K562 (cell line): ENCODE data around the gene CCDC73. TPM values are rescaled to one million over a fixed set of nuclear protein-coding genes. Genes with fewer than 3 reads are reported as not detected.

ENCODE experiments used
- ATAC-seq: fragments of 200-7000 bp; cut with Tn5 transposase; 3 replicates; pipeline ENCODE4 v1.9.1; 2020; ENCODE audit warnings: moderate library complexity
- BruUV-seq: library from RNA; stranded (reverse); fragments of 400-500 nt; replicated peaks from 2 replicates; lab custom pipeline; 2021; lab: Mats Ljungman, UMichigan
- CTCF ChIA-PET: fragments of 300-600 bp; formaldehyde crosslinking; extraction: SDS; loops from one replicate; lab custom pipeline; 2021; ENCODE audit warnings: low intra/inter-chr PET ratio; lab: Yijun Ruan, JAX
- POLR2A ChIA-PET: fragments of 300-600, 350-650 bp; sonication (Branson Sonifier 250); formaldehyde crosslinking; extraction: SDS; loops from one replicate; lab custom pipeline; 2021; ENCODE audit warnings: antibody characterized with exemption, inconsistent platforms; lab: Yijun Ruan, JAX
- DNase-seq, 4 experiments: peaks; one replicate each; pipeline versions ENCODE4 v3.0.0 to v3.0.0-alpha.2; 2011 to 2018; ENCODE audit warnings: low spot score in 3 of 4, mixed read lengths in 3 of 4; ENCODE audit errors: extremely low read depth in 1 of 4
- FAIRE-seq: peaks from 2 replicates; lab custom pipeline; 2011; peaks lifted over from hg19 to GRCh38; lab: Jason Lieb, UNC
- H2AFZ ChIP-seq: 2 replicates; pipeline ENCODE4 v1.6.0; 2011; ENCODE audit warnings: low read depth, low read length, control low read depth, inconsistent platforms
- H3K27ac ChIP-seq: fragments of 200-600 bp; 3 replicates; pipeline ENCODE4 v1.8.0; 2011; ENCODE audit warnings: low read depth, mild to moderate bottlenecking, control low read depth, inconsistent platforms, low read length, moderate library complexity, mixed read lengths; ENCODE audit errors: extremely low read depth
- H3K27me3 ChIP-seq, 2 experiments: fragments of 300-600 bp in 1 of 2; 2 replicates in 1 of 2; 3 replicates in 1 of 2; pipeline versions ENCODE4 v1.6.0 to v1.8.0; 2011; ENCODE audit warnings: inconsistent platforms in 2 of 2, low read length in 2 of 2, mild to moderate bottlenecking in 1 of 2, mixed read lengths in 1 of 2, moderate library complexity in 1 of 2; ENCODE audit not compliant: control insufficient read depth in 2 of 2, insufficient read depth in 2 of 2
- H3K36me3 ChIP-seq: fragments of 300-600 bp; 3 replicates; pipeline ENCODE4 v1.8.0; 2011; ENCODE audit warnings: mild to moderate bottlenecking, low read length, inconsistent platforms; ENCODE audit not compliant: control insufficient read depth, insufficient read depth
- H3K4me1 ChIP-seq, 2 experiments: fragments of 200-600 bp in 1 of 2; replicated peaks in 1 of 2; 2 replicates in 1 of 2; 3 replicates in 1 of 2; pipeline versions ENCODE4 v1.5.1 to v1.8.0; 2011; ENCODE audit warnings: inconsistent platforms in 2 of 2, low read length in 2 of 2, mild to moderate bottlenecking in 1 of 2, mixed read lengths in 1 of 2, moderate library complexity in 1 of 2; ENCODE audit not compliant: control insufficient read depth in 2 of 2, insufficient read depth in 2 of 2
- H3K4me2 ChIP-seq: 2 replicates; pipeline ENCODE4 v1.6.1; 2011; ENCODE audit warnings: low read length, control low read depth, inconsistent platforms, mixed read lengths; ENCODE audit not compliant: insufficient read depth
- H3K4me3 ChIP-seq: fragments of 200-600 bp; sonication (generic), shearing (Covaris generic); 2 replicates; pipeline ENCODE4 v1.5.1; 2016; ENCODE audit warnings: control low read depth, inconsistent platforms
- H3K79me2 ChIP-seq: fragments of 200-600 bp; 3 replicates; pipeline ENCODE4 v1.8.0; 2011; ENCODE audit warnings: low read length, inconsistent platforms; ENCODE audit not compliant: control insufficient read depth, insufficient read depth
- H3K9ac ChIP-seq, 2 experiments: 2 replicates each; pipeline versions ENCODE4 v1.6.0 to v1.6.1; 2011; ENCODE audit warnings: low read depth in 2 of 2, low read length in 2 of 2, control low read depth in 1 of 2, inconsistent platforms in 1 of 2, mild to moderate bottlenecking in 1 of 2, mixed read lengths in 1 of 2; ENCODE audit not compliant: insufficient read depth in 1 of 2
- H3K9me1 ChIP-seq: one replicate; pipeline ENCODE4 v1.6.0; 2011; ENCODE audit warnings: inconsistent platforms, mild to moderate bottlenecking, low read length, moderate library complexity; ENCODE audit not compliant: control insufficient read depth, insufficient read depth
- H3K9me3 ChIP-seq: replicated peaks from 2 replicates; pipeline ENCODE4 v1.5.1; 2011; ENCODE audit warnings: low read depth, low read length, inconsistent platforms; ENCODE audit not compliant: control insufficient read depth, insufficient read depth
- H4K20me1 ChIP-seq: replicated peaks from 2 replicates; pipeline ENCODE4 v1.6.1; 2011; ENCODE audit warnings: low read length, inconsistent platforms, mixed read lengths; ENCODE audit not compliant: control insufficient read depth, insufficient read depth
- ATF7 ChIP-seq: fragments of 450-650 bp; IDR thresholded peaks from 2 replicates; pipeline ENCODE4 v1.7.1; 2014; ENCODE audit warnings: mild to moderate bottlenecking, moderate library complexity
- CREBBP ChIP-seq: IDR thresholded peaks from one replicate; pipeline ENCODE4 v1.6.1; 2012; ENCODE audit warnings: low read depth, mild to moderate bottlenecking, control low read depth, inconsistent platforms, low read length
- EP400 ChIP-seq: fragments of 450-650 bp; IDR thresholded peaks from 2 replicates; pipeline ENCODE4 v1.6.1; 2017; ENCODE audit warnings: antibody characterized with exemption, mild to moderate bottlenecking, moderate library complexity
- GATA2 ChIP-seq: sonication (generic); formaldehyde crosslinking; IDR thresholded peaks from 2 replicates; pipeline ENCODE4 v1.4.0; 2020; ENCODE audit warnings: mild to moderate bottlenecking, missing genetic modification reagents
- JUND ChIP-seq, 2 experiments: IDR thresholded peaks; 2 replicates in 1 of 2; 3 replicates in 1 of 2; pipeline ENCODE4 v1.6.1; 2011; ENCODE audit warnings: borderline replicate concordance in 2 of 2, low read depth in 2 of 2, low read length in 2 of 2, improper control_type of control experiment in 1 of 2, missing biosample characterization in 1 of 2, missing genetic modification characterization in 1 of 2, missing genetic modification reagents in 1 of 2
- PML ChIP-seq: IDR thresholded peaks from 2 replicates; pipeline ENCODE4 v1.6.1; 2012; ENCODE audit warnings: low read length, inconsistent platforms
- THRAP3 ChIP-seq: fragments of 450-650 bp; IDR thresholded peaks from 2 replicates; pipeline ENCODE4 v1.6.1; 2016; ENCODE audit warnings: mild to moderate bottlenecking, inconsistent platforms, borderline replicate concordance
- ZNF384 ChIP-seq: IDR thresholded peaks from 2 replicates; pipeline ENCODE4 v1.6.1; 2012; ENCODE audit warnings: low read depth, low read length, improper control_type of control experiment
- WGBS: fragments of 100-300 bp; shearing (Covaris generic); methylation state at CpG from one replicate; pipeline ENCODE4 v1.1.6; 2016; ENCODE audit warnings: low coverage, mixed read lengths; ENCODE audit not compliant: insufficient coverage; ENCODE audit errors: missing lambda C conversion rate; 5-methylcytosine and 5-hydroxymethylcytosine counted together
- in situ Hi-C: fragments of 300-500 bp; cut with MboI; formaldehyde crosslinking; loops from 4 replicates; pipeline ENCODE4 v1.15.0; 2018; ENCODE audit warnings: inconsistent platforms, mixed read lengths
- intact Hi-C: fragments of 100-400 bp; cut with micrococcal nuclease; formaldehyde crosslinking; loops from 2 replicates; pipeline ENCODE4 v1.14.2; 2022
- polyA plus RNA-seq, 8 experiments: library from polyadenylated mRNA; depleted of rRNA in 4 of 8; stranded (reverse) in 5 of 8; unstranded in 3 of 8; fragments of >200 nt; fragmentation: Nextera tagmentation in 2 of 8; fragmentation: Illumina TruSeq in 1 of 8; extraction: Ambion mirVana in 2 of 8; extraction: Trizol in 1 of 8; gene quantifications; 2 replicates each; pipeline versions ENCODE4 v1.2.1 to v1.2.3, GENCODE V29; 2011 to 2014; ENCODE audit warnings: inconsistent platforms in 1 of 8, missing spikeins in 1 of 8
- total RNA-seq, 7 experiments: library from RNA; depleted of rRNA in 6 of 7; stranded (reverse); fragments of >200 nt in 6 of 7; fragmentation: Illumina TruSeq in 2 of 7; extraction: Trizol in 2 of 7; gene quantifications; 2 replicates each; pipeline versions ENCODE4 v1.2.1 to v1.2.3, GENCODE V29; 2011 to 2021; ENCODE audit warnings: low replicate concordance in 1 of 7
- TF ChIP-seq, protein P1 (sequence below): sonication (generic); formaldehyde crosslinking; IDR thresholded peaks from 2 replicates; pipeline ENCODE4 v1.8.0; 2022; ENCODE audit warnings: mild to moderate bottlenecking, missing genetic modification reagents
- TF ChIP-seq, protein P2 (sequence below): fragments of 450-650 bp; formaldehyde crosslinking; IDR thresholded peaks from 2 replicates; pipeline ENCODE4 v1.4.0; 2020; ENCODE audit warnings: mild to moderate bottlenecking, moderate library complexity
- TF ChIP-seq, protein P3 (sequence below): fragments of 450-650 bp; formaldehyde crosslinking; IDR thresholded peaks from 2 replicates; pipeline ENCODE4 v1.4.0; 2020; ENCODE audit warnings: mild to moderate bottlenecking, moderate library complexity

CCDC73 gene
- total and polyA plus RNA-seq, 9 of the 15 experiments (the other 6 are each of a cell fraction or from before 2014, with no cell fraction given) = 0.20 to 0.21 TPM; not detected in 7

GRCh38 chr11:32658639-32659406 lies 135.6 kb downstream of the CCDC73 start:
- no TSS peak for BruUV-seq
- ChIA-PET POLR2A (no interaction called here), CTCF (no interaction called here)
- Histone ChIP-seq H3K4me2 (no peak overlapping the region), H3K4me3 (no peak overlapping the region), H3K27me3 (peaks cover 4 to 5% of the 10 kb centered on the region in 2 experiments; a peak in 3 of 5 replicates), H2AFZ (no peak overlapping the region), H3K9me1 (no peaks in the 10 kb centered on the region), H3K36me3 (no peaks in the 10 kb centered on the region), H3K9ac (no peak overlapping the region), H3K4me1 (no peaks in the 10 kb centered on the region), H4K20me1 (no peaks in the 10 kb centered on the region), H3K9me3 (no peaks in the 10 kb centered on the region), H3K27ac (no peak overlapping the region), H3K79me2 (no peaks in the 10 kb centered on the region)
- DNase-seq (no peak), ATAC-seq (no peak), FAIRE-seq (no peak)
- in situ Hi-C loops (no loop called here), intact Hi-C loops (no loop called here)
- no peak for TF ChIP-seq GATA2
- TF ChIP-seq PML = no peak
- WGBS = 0% methylated on average over 2 of the region's 2 CpGs

GRCh38 chr11:32643526-32643925 lies 150.9 kb downstream of the CCDC73 start:
- DNase-seq (no peak), FAIRE-seq (no peak), ATAC-seq (no peak)
- Histone ChIP-seq H3K9me3 (no peaks in the 10 kb centered on the region), H3K4me1 (no peaks in the 10 kb centered on the region), H2AFZ (no peak overlapping the region), H3K9me1 (no peaks in the 10 kb centered on the region), H3K27ac (no peak overlapping the region), H3K9ac (no peak overlapping the region), H4K20me1 (no peaks in the 10 kb centered on the region), H3K4me2 (no peak overlapping the region), H3K4me3 (no peak overlapping the region), H3K79me2 (no peaks in the 10 kb centered on the region), H3K36me3 (no peaks in the 10 kb centered on the region), H3K27me3 (no peaks in the 10 kb centered on the region)
- 0% methylated on average over 1 of the region's 1 CpG for WGBS
- no peak for TF ChIP-seq CREBBP
- TF ChIP-seq JUND (IDR thresholded peaks at IDR 0.05; ENCODE audit: borderline replicate concordance, low read depth, low read length) = no peak
- no peak for TF ChIP-seq JUND (tag; IDR thresholded peaks at IDR 0.05; ENCODE audit: borderline replicate concordance, low read depth, low read length)
- TF ChIP-seq, protein P1, sequence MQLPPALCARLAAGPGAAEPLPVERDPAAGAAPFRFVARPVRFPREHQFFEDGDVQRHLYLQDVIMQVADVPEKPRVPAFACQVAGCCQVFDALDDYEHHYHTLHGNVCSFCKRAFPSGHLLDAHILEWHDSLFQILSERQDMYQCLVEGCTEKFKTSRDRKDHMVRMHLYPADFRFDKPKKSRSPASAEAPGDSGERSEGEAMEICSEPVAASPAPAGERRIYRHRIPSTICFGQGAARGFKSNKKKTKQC (CRISPR knock-in tag) = no peak
- TF ChIP-seq ATF7 = no peak
- TF ChIP-seq THRAP3 = no peak
- no peak for TF ChIP-seq EP400
- TF ChIP-seq, protein P2, sequence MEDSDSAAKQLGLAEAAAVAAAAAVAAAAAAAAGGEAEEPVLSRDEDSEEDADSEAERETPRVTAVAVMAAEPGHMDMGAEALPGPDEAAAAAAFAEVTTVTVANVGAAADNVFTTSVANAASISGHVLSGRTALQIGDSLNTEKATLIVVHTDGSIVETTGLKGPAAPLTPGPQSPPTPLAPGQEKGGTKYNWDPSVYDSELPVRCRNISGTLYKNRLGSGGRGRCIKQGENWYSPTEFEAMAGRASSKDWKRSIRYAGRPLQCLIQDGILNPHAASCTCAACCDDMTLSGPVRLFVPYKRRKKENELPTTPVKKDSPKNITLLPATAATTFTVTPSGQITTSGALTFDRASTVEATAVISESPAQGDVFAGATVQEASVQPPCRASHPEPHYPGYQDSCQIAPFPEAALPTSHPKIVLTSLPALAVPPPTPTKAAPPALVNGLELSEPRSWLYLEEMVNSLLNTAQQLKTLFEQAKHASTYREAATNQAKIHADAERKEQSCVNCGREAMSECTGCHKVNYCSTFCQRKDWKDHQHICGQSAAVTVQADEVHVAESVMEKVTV (CRISPR knock-in tag) = no peak
- TF ChIP-seq, protein P3, sequence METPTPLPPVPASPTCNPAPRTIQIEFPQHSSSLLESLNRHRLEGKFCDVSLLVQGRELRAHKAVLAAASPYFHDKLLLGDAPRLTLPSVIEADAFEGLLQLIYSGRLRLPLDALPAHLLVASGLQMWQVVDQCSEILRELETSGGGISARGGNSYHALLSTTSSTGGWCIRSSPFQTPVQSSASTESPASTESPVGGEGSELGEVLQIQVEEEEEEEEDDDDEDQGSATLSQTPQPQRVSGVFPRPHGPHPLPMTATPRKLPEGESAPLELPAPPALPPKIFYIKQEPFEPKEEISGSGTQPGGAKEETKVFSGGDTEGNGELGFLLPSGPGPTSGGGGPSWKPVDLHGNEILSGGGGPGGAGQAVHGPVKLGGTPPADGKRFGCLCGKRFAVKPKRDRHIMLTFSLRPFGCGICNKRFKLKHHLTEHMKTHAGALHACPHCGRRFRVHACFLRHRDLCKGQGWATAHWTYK (CRISPR knock-in tag) = no peak
- no peak for TF ChIP-seq ZNF384
- in situ Hi-C loops = no loop called here
- ChIA-PET CTCF (no interaction called here), POLR2A (no interaction called here)
- intact Hi-C loops = no loop called here
- BruUV-seq = no TSS peak
